ENCODE measurements around the gene MLXIPL.
"Not testable (repeated sequence)": the region's sequence is repeated elsewhere in the genome, so short reads cannot be mapped to it uniquely, and the experiment has no call there.

The MLXIPL gene

GRCh38 chr7:73611017-73611555 lies 13.2 kb downstream of the MLXIPL start:
- no peak for DNase-seq

GRCh38 chr7:73610105-73610504 lies 14.2 kb downstream of the MLXIPL start:
- no peak for DNase-seq

GRCh38 chr7:73607692-73607983 lies 16.7 kb downstream of the MLXIPL start:
- DNase-seq = not testable (repeated sequence)

- peak; percentile 66 for DNase-seq
These were observed 17.3 kb downstream of the MLXIPL start for GRCh38 chr7:73606801-73607691.

- DNase-seq = no peak
These were observed 18.6 kb downstream of the MLXIPL start for GRCh38 chr7:73605601-73606220.

GRCh38 chr7:73602721-73603651 lies 21.3 kb downstream of the MLXIPL start:
- no peak for DNase-seq

GRCh38 chr7:73599916-73600315 lies 24.4 kb downstream of the MLXIPL start:
- no peak for DNase-seq

- DNase-seq = no peak
These were observed 25.0 kb downstream of the MLXIPL start for GRCh38 chr7:73599151-73599882.

GRCh38 chr7:73597978-73598782 lies 26.1 kb downstream of the MLXIPL start:
- no peak for DNase-seq

- DNase-seq = no peak
These were observed 27.9 kb downstream of the MLXIPL start for GRCh38 chr7:73596191-73597065.

- DNase-seq = no peak
These were observed 29.0 kb downstream of the MLXIPL start for GRCh38 chr7:73595358-73595757.

- DNase-seq = no peak
These were observed 30.9 kb downstream of the MLXIPL start for GRCh38 chr7:73593207-73594045.

GRCh38 chr7:73586911-73587310 lies 37.4 kb downstream of the MLXIPL start:
- DNase-seq = no peak

GRCh38 chr7:73585196-73585595 lies 39.1 kb downstream of the MLXIPL start:
- DNase-seq = no peak

GRCh38 chr7:73582664-73583202 lies 41.6 kb downstream of the MLXIPL start:
- no peak for DNase-seq

- DNase-seq = not testable (repeated sequence)
These were observed 43.3 kb downstream of the MLXIPL start for GRCh38 chr7:73581006-73581405.

- peak; percentile 99 for DNase-seq
These were observed 45.8 kb downstream of the MLXIPL start, which contains the start of gene TBL2 for GRCh38 chr7:73578342-73579128. Gene TBL2 (minus strand): TSS chr7:73578579. CDS start chr7:73578549, 30 bp downstream.
